OCI-LY3 (cell line): ENCODE results near the gene EYA3.
A peak's percentile ranks its signal among the peaks of the same experiment; 100 is the strongest.

Source experiments
- H2AFZ ChIP-seq: fragments of 200-600, 300-600 bp; shearing (Covaris generic); 2 replicates; pipeline ENCODE4 v1.6.0; 2014; ENCODE audit warnings: antibody characterized with exemption, low read depth, low read length
- H3K27ac ChIP-seq: fragments of 200-600, 300-600 bp; sonication (generic); 2 replicates; pipeline ENCODE4 v1.5.1; 2014; ENCODE audit warnings: mild to moderate bottlenecking, low read length, moderate library complexity, mixed read lengths
- H3K27me3 ChIP-seq: fragments of 200-600, 300-600 bp; sonication (generic); 2 replicates; pipeline ENCODE4 v1.6.1; 2014; ENCODE audit warnings: low read depth, low read length, mixed read lengths
- H3K36me3 ChIP-seq: fragments of 200-600, 300-600 bp; sonication (generic); replicated peaks from 2 replicates; pipeline ENCODE3; 2014; ENCODE audit warnings: low read depth, low read length, mixed read lengths
- H3K4me1 ChIP-seq: fragments of 300-600, 200-600 bp; sonication (generic); 2 replicates; pipeline ENCODE4 v1.6.1; 2014; ENCODE audit warnings: low read length, mixed read lengths
- H3K4me2 ChIP-seq: fragments of 200-600, 300-600 bp; sonication (generic); 2 replicates; pipeline ENCODE4 v1.6.1; 2014; ENCODE audit warnings: low read length, mixed read lengths
- H3K4me3 ChIP-seq: fragments of 300-600, 200-600 bp; sonication (generic); 2 replicates; pipeline ENCODE4 v1.5.1; 2014; ENCODE audit warnings: antibody characterized with exemption, mild to moderate bottlenecking, low read length, moderate library complexity
- H3K79me2 ChIP-seq: fragments of 300-600, 200-600 bp; shearing (Covaris generic); 2 replicates; pipeline ENCODE4 v1.6.1; 2014; ENCODE audit warnings: mild to moderate bottlenecking, low read length, mixed read lengths
- H3K9ac ChIP-seq: fragments of 300-600, 200-600 bp; shearing (Covaris generic); 2 replicates; pipeline ENCODE4 v1.6.0; 2014; ENCODE audit warnings: mild to moderate bottlenecking, low read length, moderate library complexity
- H3K9me3 ChIP-seq: fragments of 200-600, 300-600 bp; shearing (Covaris generic); 2 replicates; pipeline ENCODE4 v1.6.1; 2014; ENCODE audit warnings: low read length, mixed read lengths; ENCODE audit not compliant: insufficient read depth
- H4K20me1 ChIP-seq: fragments of 200-600, 300-600 bp; sonication (generic); 2 replicates; pipeline ENCODE4 v1.6.1; 2016; ENCODE audit warnings: low read length, mixed read lengths; ENCODE audit not compliant: insufficient read depth
- CTCF ChIP-seq: fragments of 200-600, 300-600 bp; sonication (generic); IDR thresholded peaks from 2 replicates; pipeline ENCODE4 v1.5.1; 2014; ENCODE audit warnings: antibody characterized with exemption, low read length, low read depth
- EZH2phosphoT487 ChIP-seq: fragments of 200-600 bp; shearing (Covaris generic); IDR thresholded peaks from 2 replicates; pipeline ENCODE4 v1.6.1; 2018; ENCODE audit warnings: antibody characterized with exemption, mixed run types, low read depth

Gene EYA3

GRCh38 chr1:28126212-28126611, 37.8 kb upstream of the EYA3 start:
- no peaks in the 10 kb centered on the region for H4K20me1 ChIP-seq
- no peaks in the 10 kb centered on the region for H3K36me3 ChIP-seq
- no peaks in the 10 kb centered on the region for H3K9me3 ChIP-seq
- H3K79me2 ChIP-seq: no peaks in the 10 kb centered on the region
- H3K27me3 ChIP-seq: peaks cover 7% of the 10 kb centered on the region; the same call in 1 of the 2 replicates
- H3K9ac ChIP-seq: no peak overlapping the region
- H3K4me3 ChIP-seq: no peak overlapping the region
- peaks cover 32% of the 10 kb centered on the region for H3K4me1 ChIP-seq
- no peak for TF ChIP-seq EZH2phosphoT487
- no peak for TF ChIP-seq CTCF
- H2AFZ ChIP-seq: no peak overlapping the region
- no peak overlapping the region for H3K27ac ChIP-seq
- H3K4me2 ChIP-seq: peak overlapping the region; percentile 74

- H3K27ac ChIP-seq: no peak overlapping the region
- no peaks in the 10 kb centered on the region for H3K36me3 ChIP-seq
- H3K4me3 ChIP-seq: no peak overlapping the region
- H3K27me3 ChIP-seq: no peaks in the 10 kb centered on the region
- peaks cover 38% of the 10 kb centered on the region for H3K4me1 ChIP-seq
- no peak overlapping the region for H2AFZ ChIP-seq
- H4K20me1 ChIP-seq: no peaks in the 10 kb centered on the region
- peak overlapping the region; percentile 59 for H3K4me2 ChIP-seq
- H3K79me2 ChIP-seq: no peaks in the 10 kb centered on the region
- no peak overlapping the region for H3K9ac ChIP-seq
- no peaks in the 10 kb centered on the region for H3K9me3 ChIP-seq
- TF ChIP-seq EZH2phosphoT487 (no peak), CTCF (no peak)
Measured at GRCh38 chr1:28123461-28123961, 35.1 kb upstream of the EYA3 start.

GRCh38 chr1:28122183-28122582, 33.8 kb upstream of the EYA3 start:
- no peaks in the 10 kb centered on the region for H4K20me1 ChIP-seq
- no peak overlapping the region for H3K4me3 ChIP-seq
- H3K36me3 ChIP-seq: no peaks in the 10 kb centered on the region
- peaks cover 27% of the 10 kb centered on the region for H3K4me1 ChIP-seq
- no peaks in the 10 kb centered on the region for H3K79me2 ChIP-seq
- no peak overlapping the region for H3K9ac ChIP-seq
- H3K9me3 ChIP-seq: no peaks in the 10 kb centered on the region
- H3K27me3 ChIP-seq: no peaks in the 10 kb centered on the region
- H3K4me2 ChIP-seq: no peak overlapping the region
- no peak overlapping the region for H2AFZ ChIP-seq
- TF ChIP-seq CTCF (no peak), EZH2phosphoT487 (no peak)
- H3K27ac ChIP-seq: no peak overlapping the region

GRCh38 chr1:28119556-28119955, 31.1 kb upstream of the EYA3 start:
- Histone ChIP-seq H3K9ac (no peak overlapping the region), H4K20me1 (no peaks in the 10 kb centered on the region), H2AFZ (no peak overlapping the region), H3K27ac (no peak overlapping the region), H3K4me3 (no peak overlapping the region), H3K9me3 (no peaks in the 10 kb centered on the region), H3K4me2 (no peak overlapping the region), H3K27me3 (no peaks in the 10 kb centered on the region), H3K36me3 (no peaks in the 10 kb centered on the region), H3K79me2 (no peaks in the 10 kb centered on the region), H3K4me1 (peaks cover 29% of the 10 kb centered on the region)
- no peak for TF ChIP-seq EZH2phosphoT487
- TF ChIP-seq CTCF: no peak
